ENCODE results near the gene FCMR. TPM values are rescaled to one million over a fixed set of nuclear protein-coding genes. Genes with fewer than 3 reads are reported as not detected.
"Not testable (repeated sequence)": the region's sequence is repeated elsewhere in the genome, so short reads cannot be mapped to it uniquely, and the experiment has no call there.

The FCMR gene
- total RNA-seq, 3 donors from 2014 or later: 1.6 to 5.6 (median 4.6) TPM

DNA sequence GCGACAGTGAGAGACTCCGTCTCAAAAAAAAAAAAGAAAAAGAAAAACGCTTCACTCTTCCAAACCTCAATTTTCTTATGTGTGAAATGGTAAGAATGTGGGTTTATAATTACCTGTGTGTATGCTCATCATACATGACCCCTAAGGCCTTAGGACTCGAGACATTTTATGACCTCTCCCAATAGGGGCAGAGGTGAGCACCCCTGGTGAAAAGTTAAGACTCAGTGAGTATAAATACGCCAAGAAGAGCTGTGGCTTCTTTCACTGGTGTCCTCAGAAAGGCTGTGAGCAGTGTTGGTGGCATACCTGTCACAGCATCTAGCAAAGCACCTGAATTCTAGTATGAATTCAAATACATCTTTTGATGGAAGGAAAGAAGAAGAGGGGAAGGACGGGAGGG lies 7.8 kb upstream of the FCMR start:
- no peak for ATAC-seq
- TF ChIP-seq, protein P1, sequence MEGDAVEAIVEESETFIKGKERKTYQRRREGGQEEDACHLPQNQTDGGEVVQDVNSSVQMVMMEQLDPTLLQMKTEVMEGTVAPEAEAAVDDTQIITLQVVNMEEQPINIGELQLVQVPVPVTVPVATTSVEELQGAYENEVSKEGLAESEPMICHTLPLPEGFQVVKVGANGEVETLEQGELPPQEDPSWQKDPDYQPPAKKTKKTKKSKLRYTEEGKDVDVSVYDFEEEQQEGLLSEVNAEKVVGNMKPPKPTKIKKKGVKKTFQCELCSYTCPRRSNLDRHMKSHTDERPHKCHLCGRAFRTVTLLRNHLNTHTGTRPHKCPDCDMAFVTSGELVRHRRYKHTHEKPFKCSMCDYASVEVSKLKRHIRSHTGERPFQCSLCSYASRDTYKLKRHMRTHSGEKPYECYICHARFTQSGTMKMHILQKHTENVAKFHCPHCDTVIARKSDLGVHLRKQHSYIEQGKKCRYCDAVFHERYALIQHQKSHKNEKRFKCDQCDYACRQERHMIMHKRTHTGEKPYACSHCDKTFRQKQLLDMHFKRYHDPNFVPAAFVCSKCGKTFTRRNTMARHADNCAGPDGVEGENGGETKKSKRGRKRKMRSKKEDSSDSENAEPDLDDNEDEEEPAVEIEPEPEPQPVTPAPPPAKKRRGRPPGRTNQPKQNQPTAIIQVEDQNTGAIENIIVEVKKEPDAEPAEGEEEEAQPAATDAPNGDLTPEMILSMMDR (IDR thresholded peaks at IDR 0.05): no peak

DNA sequence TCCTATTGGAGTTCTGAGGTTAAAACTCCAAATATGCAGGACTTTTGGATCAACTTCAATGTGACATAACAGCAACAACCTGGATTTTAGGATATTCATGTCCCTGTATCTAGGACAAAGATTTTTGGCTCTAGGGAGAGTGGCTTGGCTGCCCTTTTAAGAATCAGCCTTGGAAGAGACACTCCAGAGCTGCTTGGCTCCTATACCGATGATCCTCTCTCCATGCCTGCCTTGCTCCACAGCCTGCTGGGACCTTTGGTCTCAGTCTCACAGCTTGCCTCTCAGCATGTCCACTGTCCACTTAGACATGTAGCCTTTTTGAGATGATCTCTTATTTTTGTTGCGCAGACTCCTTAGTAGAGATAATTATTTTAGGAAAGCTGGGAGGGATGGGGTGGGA lies 4.5 kb upstream of the FCMR start:
- Histone ChIP-seq H3K9me3 (no peaks in the 10 kb centered on the region), H3K36me3 (ENCODE audit: low read depth) (no peaks in the 10 kb centered on the region), H3K4me3 (no peak overlapping the region), H3K4me1 (ENCODE audit: low read depth) (peaks cover 31% of the 10 kb centered on the region)
- no peak for ATAC-seq
- intact Hi-C loops (cut with DNase I, micrococcal nuclease): no loop called here
- TF ChIP-seq, protein P1 (IDR thresholded peaks at IDR 0.05): no peak
- DNase-seq: no peak

More for the DNA sequence above, 7.8 kb upstream of the FCMR start:
- DNase-seq: no peak
- Histone ChIP-seq H3K4me1 (ENCODE audit: low read depth) (peaks cover 31% of the 10 kb centered on the region), H3K4me3 (no peak overlapping the region), H3K36me3 (ENCODE audit: low read depth) (peaks cover 6% of the 10 kb centered on the region), H3K9me3 (no peaks in the 10 kb centered on the region)
- intact Hi-C loops (cut with DNase I, micrococcal nuclease): no loop called here

DNA sequence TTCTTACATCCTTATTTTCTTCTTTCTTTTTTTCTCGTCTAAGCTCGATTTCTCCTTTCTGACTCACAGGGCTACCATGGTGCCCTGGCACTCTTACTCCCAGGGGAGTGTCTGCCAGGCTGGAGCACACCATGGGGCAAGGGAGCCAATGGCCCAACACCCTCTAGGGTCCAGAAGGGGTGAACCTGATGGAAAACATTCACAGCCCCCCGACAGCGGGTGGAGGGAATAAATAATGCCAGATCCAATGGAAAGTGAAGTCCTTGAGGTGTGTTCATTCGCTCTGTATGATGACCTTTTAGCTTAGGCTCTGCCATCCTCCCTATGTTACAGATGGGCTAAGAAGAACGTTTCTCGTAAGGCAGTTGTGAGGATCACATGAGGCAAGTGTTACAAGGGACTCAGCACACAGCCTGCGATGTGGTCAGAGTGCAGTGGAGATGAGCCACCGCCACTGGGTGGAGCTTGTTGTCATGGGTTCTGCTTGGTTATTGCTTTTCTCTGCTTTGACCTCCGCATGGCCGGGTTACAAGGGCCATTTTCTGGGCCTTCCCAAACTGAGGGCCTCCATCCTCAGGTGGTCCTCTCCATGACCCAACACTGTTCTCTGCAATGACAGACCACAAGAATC lies 3.5 kb upstream of the FCMR start:
- Histone ChIP-seq H3K36me3 (ENCODE audit: low read depth) (no peaks in the 10 kb centered on the region), H3K4me1 (ENCODE audit: low read depth) (peaks cover 26% of the 10 kb centered on the region), H3K9me3 (no peaks in the 10 kb centered on the region), H3K4me3 (no peak overlapping the region)
- DNase-seq: peak; percentile 79 to 86 (median 84)
- intact Hi-C loops (cut with DNase I, micrococcal nuclease): no loop called here
- TF ChIP-seq, protein P1 (IDR thresholded peaks at IDR 0.05): no peak
- ATAC-seq: peak; percentile 68

DNA sequence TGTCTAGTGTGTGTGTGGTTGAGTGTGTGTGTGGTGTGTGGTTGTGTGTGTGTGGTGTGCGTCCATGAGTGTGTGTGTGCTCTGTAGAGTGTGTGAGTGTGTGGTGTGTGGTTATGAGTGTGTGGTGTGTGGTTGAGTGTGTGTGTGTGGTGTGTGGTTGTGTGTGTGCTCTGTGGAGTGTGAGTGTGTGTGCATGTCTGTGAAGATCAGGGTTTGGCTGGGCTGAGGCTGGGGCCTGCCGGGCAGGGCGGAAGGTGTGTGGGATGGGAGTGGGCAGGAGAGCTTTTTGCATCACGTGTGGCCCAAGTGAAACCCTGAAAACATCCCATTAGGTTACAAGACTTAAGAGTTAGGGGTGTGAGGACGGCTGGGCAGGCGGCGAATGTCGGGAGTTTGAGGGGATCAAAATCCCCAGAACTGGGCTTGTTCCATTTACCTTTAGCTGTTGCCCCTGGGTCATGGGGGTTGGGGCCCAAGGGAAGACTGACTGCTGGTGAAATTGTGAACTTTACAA lies 2.9 kb upstream of the FCMR start:
- ATAC-seq: peak; percentile 1
- TF ChIP-seq, protein P1 (IDR thresholded peaks at IDR 0.05): no peak
- Histone ChIP-seq H3K36me3 (ENCODE audit: low read depth) (no peaks in the 10 kb centered on the region), H3K4me3 (no peak overlapping the region), H3K4me1 (ENCODE audit: low read depth) (peaks cover 20% of the 10 kb centered on the region), H3K9me3 (no peaks in the 10 kb centered on the region)
- intact Hi-C loops (cut with DNase I, micrococcal nuclease): no loop called here
- DNase-seq: peak in 1 of 3 donors; percentile 66

DNA sequence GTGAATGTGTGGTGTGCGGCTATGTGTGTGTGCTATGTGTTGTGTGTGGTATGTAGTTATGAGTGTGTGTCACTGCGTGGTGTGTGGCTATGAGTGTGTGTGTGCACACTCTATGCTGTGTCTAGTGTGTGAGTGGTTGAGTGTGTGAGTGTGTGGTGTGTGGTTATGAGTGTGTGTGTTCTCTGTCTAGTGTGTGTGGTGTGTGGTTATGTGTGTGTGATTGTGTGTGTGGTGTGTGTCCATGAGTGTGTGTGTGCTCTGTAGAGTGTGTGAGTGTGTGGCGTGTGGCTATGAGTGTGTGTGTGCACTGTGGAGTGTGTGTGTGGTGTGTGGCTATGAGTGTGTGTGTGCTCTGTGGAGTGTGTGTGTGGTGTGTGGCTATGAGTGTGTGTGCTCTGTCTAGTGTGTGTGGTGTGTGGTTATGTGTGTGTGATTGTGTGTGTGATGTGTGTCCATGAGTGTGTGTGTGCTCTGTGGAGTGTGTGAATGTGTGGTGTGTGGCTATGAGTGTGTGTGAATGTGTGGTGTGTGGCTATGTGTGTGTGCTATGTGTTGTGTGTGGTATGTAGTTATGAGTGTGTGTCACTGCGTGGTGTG lies 2.3 kb upstream of the FCMR start:
- H3K36me3 ChIP-seq (ENCODE audit: low read depth); H3K4me3 ChIP-seq; DNase-seq; H3K9me3 ChIP-seq; ATAC-seq; intact Hi-C loops (cut with DNase I, micrococcal nuclease): not testable (repeated sequence)
- peaks cover 20% of the 10 kb centered on the region for H3K4me1 ChIP-seq (ENCODE audit: low read depth)

Measured in mucosa of descending colon (tissue), 3 donors.